HL-60 (cell line): Measurements from ENCODE around the gene DEFB124.

ENCODE experiments used
- DNase-seq, 2 experiments: peaks; one replicate each; pipeline ENCODE4 v3.0.0-alpha.2; 2010 to 2020; ENCODE audit warnings: low read depth in 1 of 2, low spot score in 1 of 2
- H3K27ac ChIP-seq: fragments of 250-450 bp; sonication (Bioruptor Pico); replicated peaks from 2 replicates; pipeline ENCODE4 v1.5.1; 2020; ENCODE audit warnings: mild to moderate bottlenecking, moderate library complexity
- H3K27me3 ChIP-seq: fragments of 250-450 bp; sonication (Bioruptor Pico); 2 replicates; pipeline ENCODE4 v1.5.1; 2021; ENCODE audit warnings: mild to moderate bottlenecking, moderate library complexity; ENCODE audit not compliant: insufficient read depth, poor library complexity, severe bottlenecking
- H3K4me3 ChIP-seq: replicated peaks from 2 replicates; pipeline ENCODE4 v1.5.1; 2011; ENCODE audit warnings: mild to moderate bottlenecking, control low read depth, low read length; ENCODE audit not compliant: insufficient read depth
- GABPA ChIP-seq: IDR thresholded peaks from 2 replicates; pipeline ENCODE4 v1.6.1; 2012; ENCODE audit warnings: low read depth
- POLR2AphosphoS5 ChIP-seq: IDR thresholded peaks from 2 replicates; pipeline ENCODE4 v1.6.1; 2012; ENCODE audit warnings: low read depth
- SPI1 ChIP-seq: IDR thresholded peaks from 2 replicates; pipeline ENCODE4 v1.6.1; 2012; ENCODE audit warnings: low read depth, mild to moderate bottlenecking, borderline replicate concordance
- TF ChIP-seq, protein P1 (sequence below): IDR thresholded peaks from one replicate; pipeline ENCODE4 v1.5.1; 2011; ENCODE audit warnings: low read length, control low read depth, inconsistent platforms; ENCODE audit not compliant: insufficient read depth
- TF ChIP-seq, protein P2 (sequence below): IDR thresholded peaks from 2 replicates; pipeline ENCODE4 v1.6.1; 2012; ENCODE audit warnings: low read depth; ENCODE audit not compliant: insufficient replicate concordance

DEFB124 gene

DNA sequence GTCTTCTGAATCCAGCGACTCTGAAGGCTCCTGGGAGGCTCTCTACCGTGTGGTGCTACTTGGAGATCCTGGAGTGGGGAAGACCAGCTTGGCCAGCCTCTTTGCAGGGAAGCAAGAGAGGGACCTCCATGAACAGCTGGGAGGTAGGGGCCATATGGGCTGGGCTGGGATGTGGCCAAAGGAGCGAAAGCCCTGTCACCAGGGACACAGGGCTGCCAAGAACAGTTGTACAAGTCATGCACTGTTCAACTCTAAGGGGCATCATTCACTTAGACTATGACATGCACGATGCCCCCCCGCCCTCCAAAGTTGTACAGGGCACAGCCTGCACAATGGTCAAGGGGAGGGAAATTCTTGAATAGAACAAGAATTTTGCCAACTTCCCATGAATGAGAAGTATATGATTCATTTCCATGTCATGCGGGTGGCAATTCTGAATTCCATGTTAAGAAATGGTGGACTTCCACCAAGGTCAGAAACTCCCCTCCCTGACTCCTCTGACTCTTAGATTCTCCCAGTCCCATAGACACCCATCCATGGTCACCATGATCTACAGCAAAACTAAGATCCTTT is 1.8 kb upstream of the DEFB124 start:
- H3K27ac ChIP-seq, result no peak overlapping the region
- peaks cover 19% of the 10 kb centered on the region for H3K27me3 ChIP-seq
- no peak for DNase-seq

DNA sequence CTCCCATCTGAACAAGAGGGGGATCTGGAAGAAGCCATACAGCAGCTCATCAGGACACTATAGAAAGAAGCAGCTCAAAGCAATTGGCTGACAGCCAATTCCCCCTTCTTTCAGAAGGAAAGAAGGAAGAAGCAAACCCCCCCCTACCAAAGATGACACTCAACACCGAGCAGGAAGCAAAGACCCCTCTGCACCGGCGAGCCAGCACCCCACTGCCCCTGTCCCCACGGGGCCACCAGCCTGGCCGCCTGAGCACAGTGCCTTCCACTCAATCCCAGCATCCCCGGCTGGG is 1.3 kb upstream of the DEFB124 start:
- TF ChIP-seq POLR2AphosphoS5 (no peak), GABPA (no peak), SPI1 (no peak)
- TF ChIP-seq, protein P1, sequence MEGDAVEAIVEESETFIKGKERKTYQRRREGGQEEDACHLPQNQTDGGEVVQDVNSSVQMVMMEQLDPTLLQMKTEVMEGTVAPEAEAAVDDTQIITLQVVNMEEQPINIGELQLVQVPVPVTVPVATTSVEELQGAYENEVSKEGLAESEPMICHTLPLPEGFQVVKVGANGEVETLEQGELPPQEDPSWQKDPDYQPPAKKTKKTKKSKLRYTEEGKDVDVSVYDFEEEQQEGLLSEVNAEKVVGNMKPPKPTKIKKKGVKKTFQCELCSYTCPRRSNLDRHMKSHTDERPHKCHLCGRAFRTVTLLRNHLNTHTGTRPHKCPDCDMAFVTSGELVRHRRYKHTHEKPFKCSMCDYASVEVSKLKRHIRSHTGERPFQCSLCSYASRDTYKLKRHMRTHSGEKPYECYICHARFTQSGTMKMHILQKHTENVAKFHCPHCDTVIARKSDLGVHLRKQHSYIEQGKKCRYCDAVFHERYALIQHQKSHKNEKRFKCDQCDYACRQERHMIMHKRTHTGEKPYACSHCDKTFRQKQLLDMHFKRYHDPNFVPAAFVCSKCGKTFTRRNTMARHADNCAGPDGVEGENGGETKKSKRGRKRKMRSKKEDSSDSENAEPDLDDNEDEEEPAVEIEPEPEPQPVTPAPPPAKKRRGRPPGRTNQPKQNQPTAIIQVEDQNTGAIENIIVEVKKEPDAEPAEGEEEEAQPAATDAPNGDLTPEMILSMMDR, result no peak
- TF ChIP-seq, protein P2, sequence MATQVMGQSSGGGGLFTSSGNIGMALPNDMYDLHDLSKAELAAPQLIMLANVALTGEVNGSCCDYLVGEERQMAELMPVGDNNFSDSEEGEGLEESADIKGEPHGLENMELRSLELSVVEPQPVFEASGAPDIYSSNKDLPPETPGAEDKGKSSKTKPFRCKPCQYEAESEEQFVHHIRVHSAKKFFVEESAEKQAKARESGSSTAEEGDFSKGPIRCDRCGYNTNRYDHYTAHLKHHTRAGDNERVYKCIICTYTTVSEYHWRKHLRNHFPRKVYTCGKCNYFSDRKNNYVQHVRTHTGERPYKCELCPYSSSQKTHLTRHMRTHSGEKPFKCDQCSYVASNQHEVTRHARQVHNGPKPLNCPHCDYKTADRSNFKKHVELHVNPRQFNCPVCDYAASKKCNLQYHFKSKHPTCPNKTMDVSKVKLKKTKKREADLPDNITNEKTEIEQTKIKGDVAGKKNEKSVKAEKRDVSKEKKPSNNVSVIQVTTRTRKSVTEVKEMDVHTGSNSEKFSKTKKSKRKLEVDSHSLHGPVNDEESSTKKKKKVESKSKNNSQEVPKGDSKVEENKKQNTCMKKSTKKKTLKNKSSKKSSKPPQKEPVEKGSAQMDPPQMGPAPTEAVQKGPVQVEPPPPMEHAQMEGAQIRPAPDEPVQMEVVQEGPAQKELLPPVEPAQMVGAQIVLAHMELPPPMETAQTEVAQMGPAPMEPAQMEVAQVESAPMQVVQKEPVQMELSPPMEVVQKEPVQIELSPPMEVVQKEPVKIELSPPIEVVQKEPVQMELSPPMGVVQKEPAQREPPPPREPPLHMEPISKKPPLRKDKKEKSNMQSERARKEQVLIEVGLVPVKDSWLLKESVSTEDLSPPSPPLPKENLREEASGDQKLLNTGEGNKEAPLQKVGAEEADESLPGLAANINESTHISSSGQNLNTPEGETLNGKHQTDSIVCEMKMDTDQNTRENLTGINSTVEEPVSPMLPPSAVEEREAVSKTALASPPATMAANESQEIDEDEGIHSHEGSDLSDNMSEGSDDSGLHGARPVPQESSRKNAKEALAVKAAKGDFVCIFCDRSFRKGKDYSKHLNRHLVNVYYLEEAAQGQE, result no peak
- peaks cover 19% of the 10 kb centered on the region for H3K27me3 ChIP-seq
- DNase-seq, result no peak
- no peak overlapping the region for H3K4me3 ChIP-seq
- no peak overlapping the region for H3K27ac ChIP-seq

More for the DNA sequence above, 1.8 kb upstream of the DEFB124 start:
- TF ChIP-seq GABPA (no peak), SPI1 (no peak), POLR2AphosphoS5 (no peak)
- TF ChIP-seq, protein P1, result no peak
- TF ChIP-seq, protein P2, result no peak
- H3K4me3 ChIP-seq, result no peak overlapping the region

DNA sequence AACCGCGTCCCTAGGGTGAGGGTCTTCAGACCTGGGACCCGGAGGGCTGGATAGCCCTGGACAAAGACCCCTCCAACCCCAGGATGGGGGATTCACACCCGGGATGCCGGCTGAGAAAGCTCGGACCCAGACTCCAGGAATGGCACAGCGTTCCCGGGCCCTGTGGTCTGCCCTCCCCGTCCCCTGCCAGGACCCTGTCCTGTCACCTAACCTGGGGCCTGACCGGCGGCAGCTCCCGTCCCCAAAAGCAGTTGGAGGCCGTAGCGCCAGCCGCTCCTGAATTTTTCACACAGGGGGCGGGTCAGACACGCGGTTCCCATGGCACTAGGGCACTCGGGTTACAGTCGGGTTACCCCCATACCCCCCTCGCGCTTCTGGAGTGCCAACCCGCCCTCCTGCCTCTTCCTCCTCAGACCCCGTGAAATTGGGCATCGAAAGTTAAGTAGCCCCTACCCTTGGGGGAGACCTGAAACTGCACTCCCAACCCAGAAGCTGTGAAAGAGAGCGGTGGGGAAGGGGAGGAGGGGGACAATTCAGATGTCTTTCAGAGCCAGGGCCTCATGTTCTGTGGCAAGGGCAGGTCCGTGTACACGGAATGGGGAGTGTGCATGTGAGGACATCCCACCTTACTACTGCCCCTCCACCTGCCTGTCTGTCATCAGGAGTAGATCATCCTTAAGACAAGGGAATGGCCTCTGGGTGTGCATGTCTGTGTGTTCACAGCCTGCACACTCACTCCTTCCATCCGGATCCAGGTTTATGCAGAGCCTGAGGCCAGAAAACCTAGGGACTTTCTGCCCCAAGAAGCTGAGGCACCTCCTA is 756 bp upstream of the DEFB124 start:
- Histone ChIP-seq H3K4me3 (no peak overlapping the region), H3K27me3 (peaks cover 19% of the 10 kb centered on the region), H3K27ac (no peak overlapping the region)
- TF ChIP-seq GABPA (no peak), POLR2AphosphoS5 (no peak), SPI1 (no peak)
- TF ChIP-seq, protein P1, result no peak
- TF ChIP-seq, protein P2, result no peak
- DNase-seq, result no peak
